Stomach (tissue), 9 donors: ENCODE measurements around the gene TFAM. TPM values are rescaled to one million over a fixed set of nuclear protein-coding genes. Genes with fewer than 3 reads are reported as not detected.

Experiments
- DNase-seq, 2 donors: peaks; one replicate each; pipeline versions ENCODE4 v3.0.0 to v3.0.0-alpha.2; 2013 to 2019
- H3K27ac ChIP-seq, 5 donors: fragments of 200-600 bp in 4 of 5; sonication (generic) in 4 of 5; one replicate each; pipeline ENCODE4 v1.5.1; 2013 to 2019; ENCODE audit warnings: mild to moderate bottlenecking in 1 of 5, moderate library complexity in 1 of 5
- H3K27me3 ChIP-seq, 3 donors: fragments of 200-600 bp; sonication (generic); one replicate each; pipeline ENCODE4 v1.5.1; 2017 to 2019; ENCODE audit warnings: mixed run types in 1 of 3
- H3K36me3 ChIP-seq, 4 donors: fragments of 200-600 bp; sonication (generic); 1 replicate in 3 of 4; 2 replicates in 1 of 4; pipeline ENCODE4 v1.5.1; 2016 to 2019
- H3K4me1 ChIP-seq, 4 donors: fragments of 200-600 bp; sonication (generic); one replicate each; pipeline ENCODE4 v1.5.1; 2016 to 2019
- H3K4me3 ChIP-seq, 4 donors: fragments of 200-600 bp; sonication (generic) in 3 of 4; one replicate each; pipeline ENCODE4 v1.5.1; 2016 to 2019; ENCODE audit warnings: mild to moderate bottlenecking in 1 of 4
- H3K9me3 ChIP-seq, 4 donors: fragments of 200-600 bp; sonication (generic); one replicate each; pipeline ENCODE4 v1.5.1; 2016 to 2019
- EP300 ChIP-seq: sonication (generic); formaldehyde crosslinking; IDR thresholded peaks from one replicate; pipeline ENCODE4 v1.6.1; 2017; ENCODE audit warnings: antibody characterized with exemption
- POLR2A ChIP-seq, 4 donors: fragments of 450-650 bp; IDR thresholded peaks; one replicate each; pipeline ENCODE4 v1.6.1; 2016; ENCODE audit warnings: antibody characterized with exemption in 4 of 4, control low read depth in 2 of 4, mild to moderate bottlenecking in 1 of 4, moderate library complexity in 1 of 4
- POLR2AphosphoS5 ChIP-seq, 3 donors: sonication (generic); formaldehyde crosslinking; IDR thresholded peaks; one replicate each; pipeline ENCODE4 v1.6.1; 2016; ENCODE audit warnings: antibody characterized with exemption in 3 of 3
- WGBS, 5 donors: extraction: QIAGEN DNeasy Blood & Tissue Kit in 3 of 5; methylation state at CpG; one replicate each; pipeline versions ENCODE4 v1.1.5 to v1.1.7; 2013 to 2018; 5-methylcytosine and 5-hydroxymethylcytosine counted together
- intact Hi-C: fragments of 100-400 bp; cut with DNase I; formaldehyde crosslinking; loops from one replicate; pipeline ENCODE4 v1.15.1; 2023; ENCODE audit warnings: low total_unique reads
- polyA plus RNA-seq, 3 donors: library from polyadenylated mRNA; stranded (reverse); fragments of 200-250 nt; gene quantifications; one replicate each; pipeline ENCODE4 v1.2.3, GENCODE V29; 2013
- total RNA-seq, 5 donors: library from RNA; depleted of rRNA; stranded (reverse); fragments of >200 nt; gene quantifications; one replicate each; pipeline versions ENCODE4 v1.1.0 to v1.2.3, GENCODE V29; 2014 to 2016
- TF ChIP-seq, protein P1 (sequence below), 7 experiments: fragments of 450-650 bp in 4 of 7; fragments of 200-600 bp in 3 of 7; sonication (generic) in 3 of 7; IDR thresholded peaks; one replicate each; pipeline ENCODE4 v1.5.1; 2016 to 2019; ENCODE audit warnings: antibody characterized with exemption in 7 of 7, control low read depth in 2 of 7, mild to moderate bottlenecking in 1 of 7
- donor health status: healthy with polysubstance abuse.
- donor health status: Bipolar disorder and iron deficiency.
- donor health status: healthy.

The TFAM gene
- total and polyA plus RNA-seq, 8 donors = 4.9 to 39.7 (median 16.8) TPM

DNA sequence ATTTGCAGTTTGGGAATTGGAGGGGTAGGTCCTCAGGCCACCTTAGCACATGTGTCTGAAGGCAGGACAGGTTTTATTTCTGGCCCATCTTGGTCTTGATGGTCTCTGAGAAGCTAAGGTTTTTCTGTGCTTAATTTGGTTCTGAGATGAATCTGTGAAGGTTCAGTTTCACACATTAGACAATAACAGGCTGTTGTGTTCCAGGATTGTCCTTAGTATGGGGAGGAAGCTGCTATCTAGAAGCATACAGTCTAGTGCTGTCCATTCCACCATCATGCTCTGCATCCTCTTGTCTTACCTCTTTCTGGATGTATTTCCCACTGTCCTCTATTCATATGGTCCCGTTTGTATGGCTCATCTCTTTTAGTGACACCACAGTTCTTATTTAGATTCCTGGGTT lies 43.3 kb upstream of the TFAM start:
- Histone ChIP-seq H3K9me3 (no peaks in the 10 kb centered on the region), H3K36me3 (no peaks in the 10 kb centered on the region), H3K27ac (no peak overlapping the region), H3K4me3 (no peak overlapping the region), H3K4me1 (peaks cover 0 to 45% (median 8%) of the 10 kb centered on the region in 4 donors), H3K27me3 (no peaks in the 10 kb centered on the region)
- TF ChIP-seq POLR2A (IDR thresholded peaks at IDR 0.05) = no peak
- TF ChIP-seq POLR2AphosphoS5 (IDR thresholded peaks at IDR 0.05) = no peak
- no peak for TF ChIP-seq EP300
- TF ChIP-seq, protein P1, sequence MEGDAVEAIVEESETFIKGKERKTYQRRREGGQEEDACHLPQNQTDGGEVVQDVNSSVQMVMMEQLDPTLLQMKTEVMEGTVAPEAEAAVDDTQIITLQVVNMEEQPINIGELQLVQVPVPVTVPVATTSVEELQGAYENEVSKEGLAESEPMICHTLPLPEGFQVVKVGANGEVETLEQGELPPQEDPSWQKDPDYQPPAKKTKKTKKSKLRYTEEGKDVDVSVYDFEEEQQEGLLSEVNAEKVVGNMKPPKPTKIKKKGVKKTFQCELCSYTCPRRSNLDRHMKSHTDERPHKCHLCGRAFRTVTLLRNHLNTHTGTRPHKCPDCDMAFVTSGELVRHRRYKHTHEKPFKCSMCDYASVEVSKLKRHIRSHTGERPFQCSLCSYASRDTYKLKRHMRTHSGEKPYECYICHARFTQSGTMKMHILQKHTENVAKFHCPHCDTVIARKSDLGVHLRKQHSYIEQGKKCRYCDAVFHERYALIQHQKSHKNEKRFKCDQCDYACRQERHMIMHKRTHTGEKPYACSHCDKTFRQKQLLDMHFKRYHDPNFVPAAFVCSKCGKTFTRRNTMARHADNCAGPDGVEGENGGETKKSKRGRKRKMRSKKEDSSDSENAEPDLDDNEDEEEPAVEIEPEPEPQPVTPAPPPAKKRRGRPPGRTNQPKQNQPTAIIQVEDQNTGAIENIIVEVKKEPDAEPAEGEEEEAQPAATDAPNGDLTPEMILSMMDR (IDR thresholded peaks at IDR 0.05) = no peak
- DNase-seq = no peak
- intact Hi-C loops = no loop called here
- 77 to 90% (median 87%) methylated on average over 1 of the region's 1 CpG for WGBS, 5 donors

DNA sequence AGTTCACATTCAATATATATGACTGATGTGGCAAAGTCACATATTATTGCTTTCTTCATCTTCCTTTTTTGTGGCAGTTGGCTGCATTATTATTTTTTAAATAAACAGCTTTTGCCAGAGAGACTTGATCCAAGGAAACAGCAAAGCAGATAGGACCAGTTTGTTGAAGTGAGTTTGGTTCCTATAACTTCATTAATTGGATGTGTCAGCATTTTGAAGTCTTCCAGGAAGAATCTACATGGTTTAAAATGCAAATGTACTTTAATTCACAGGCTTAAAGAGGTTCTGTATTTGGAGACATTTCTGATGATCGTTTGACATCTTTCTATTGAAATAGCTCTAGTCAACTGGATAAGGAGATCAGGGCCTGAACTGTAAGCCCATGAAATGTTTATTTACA lies 37.2 kb upstream of the TFAM start:
- 35 to 44% (median 38%) methylated on average over 1 of the region's 1 CpG for WGBS, 5 donors
- intact Hi-C loops = no loop called here
- Histone ChIP-seq H3K27me3 (no peaks in the 10 kb centered on the region), H3K27ac (no peak overlapping the region), H3K9me3 (no peaks in the 10 kb centered on the region), H3K36me3 (no peaks in the 10 kb centered on the region), H3K4me1 (peaks cover 0 to 40% (median 12%) of the 10 kb centered on the region in 4 donors), H3K4me3 (no peak overlapping the region)
- TF ChIP-seq POLR2AphosphoS5 (IDR thresholded peaks at IDR 0.05) = no peak
- TF ChIP-seq POLR2A (IDR thresholded peaks at IDR 0.05) = no peak
- TF ChIP-seq EP300 = no peak
- TF ChIP-seq, protein P1 (IDR thresholded peaks at IDR 0.05) = no peak
- DNase-seq = no peak

DNA sequence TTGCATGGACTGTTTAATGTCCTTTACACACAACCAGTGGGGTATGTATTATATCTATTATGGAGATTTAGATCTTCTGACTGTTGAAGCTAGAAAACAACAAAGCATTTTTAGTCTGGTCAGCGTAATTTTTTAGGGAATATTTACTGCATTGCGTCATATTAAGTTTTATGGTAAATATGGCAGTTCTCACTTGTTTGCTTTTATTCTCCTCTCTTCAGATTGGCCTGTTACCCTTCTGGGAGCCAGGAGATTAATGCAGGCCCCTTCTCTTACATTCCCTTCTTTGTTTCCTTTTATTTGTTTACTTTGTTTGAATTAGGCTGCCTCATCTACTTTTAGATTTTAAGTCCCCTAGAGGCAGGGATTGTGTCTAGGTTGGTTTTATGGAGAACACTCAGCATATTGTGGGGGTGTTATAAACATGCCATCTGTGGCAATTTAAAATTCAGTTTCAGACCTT lies 36.6 kb upstream of the TFAM start:
- TF ChIP-seq EP300 (no peak), POLR2AphosphoS5 (IDR thresholded peaks at IDR 0.05) (no peak), POLR2A (IDR thresholded peaks at IDR 0.05) (no peak)
- TF ChIP-seq, protein P1 (IDR thresholded peaks at IDR 0.05) = no peak
- H3K4me1 ChIP-seq = peaks cover 0 to 46% (median 13%) of the 10 kb centered on the region in 4 donors
- no peak for DNase-seq
- WGBS, 5 donors = 38 to 84% (median 74%) methylated on average over 2 of the region's 2 CpGs
- no peak overlapping the region for H3K27ac ChIP-seq
- no peak overlapping the region for H3K4me3 ChIP-seq
- intact Hi-C loops = no loop called here
- H3K9me3 ChIP-seq = no peaks in the 10 kb centered on the region
- H3K36me3 ChIP-seq = no peaks in the 10 kb centered on the region
- no peaks in the 10 kb centered on the region for H3K27me3 ChIP-seq

DNA sequence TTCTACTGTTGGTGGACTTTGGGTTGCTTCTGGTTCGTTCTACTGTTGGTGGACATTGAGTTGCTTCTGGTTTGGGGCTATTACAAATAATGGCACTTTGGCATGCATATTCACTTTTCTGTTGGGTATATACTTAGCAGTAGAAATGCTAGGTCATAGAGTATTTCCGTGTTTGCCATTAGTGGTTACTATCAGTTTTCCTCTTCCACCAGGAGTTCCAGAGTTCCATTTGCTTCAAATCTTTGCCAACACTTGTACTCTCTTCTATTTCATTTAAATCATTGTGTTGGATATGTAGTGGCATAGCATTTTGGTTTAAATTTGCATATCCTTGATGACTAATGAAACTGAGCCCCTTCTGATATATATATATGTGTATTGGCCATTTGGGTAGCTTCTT lies 35.2 kb upstream of the TFAM start:
- Histone ChIP-seq H3K27me3 (no peaks in the 10 kb centered on the region), H3K4me3 (no peak overlapping the region), H3K9me3 (no peaks in the 10 kb centered on the region), H3K27ac (no peak overlapping the region), H3K4me1 (peaks cover 0 to 52% (median 13%) of the 10 kb centered on the region in 4 donors), H3K36me3 (no peaks in the 10 kb centered on the region)
- no peak for TF ChIP-seq EP300
- TF ChIP-seq, protein P1 (IDR thresholded peaks at IDR 0.05) = no peak
- TF ChIP-seq POLR2A (IDR thresholded peaks at IDR 0.05) = no peak
- no peak for TF ChIP-seq POLR2AphosphoS5 (IDR thresholded peaks at IDR 0.05)
- DNase-seq = no peak
- intact Hi-C loops = no loop called here
- 80 to 86% (median 81%) methylated on average over 2 of the region's 2 CpGs for WGBS, 5 donors
